Activated naive CD4-positive, alpha-beta T cell treated with anti-CD3 and anti-CD28 coated beads for 36 hours (primary cell): ENCODE data around the gene COX7A1. TPM values are rescaled to one million over a fixed set of nuclear protein-coding genes. Genes with fewer than 3 reads are reported as not detected.

Experiments used
- CTCF ChIA-PET: fragments of 350-600 bp; sonication (Branson Sonifier 250); formaldehyde crosslinking; loops from one replicate; lab custom pipeline; 2021; ENCODE audit warnings: antibody characterized with exemption; lab: Charles Lee
- DNase-seq: peaks from one replicate; pipeline ENCODE4 v3.0.0-alpha.2; 2020
- H3K27ac Mint-ChIP-seq: one replicate; pipeline ENCODE4 v1.8.0; 2021; ENCODE audit warnings: mild to moderate bottlenecking, mixed read lengths
- H3K27me3 Mint-ChIP-seq: one replicate; pipeline ENCODE4 v1.8.0; 2021; ENCODE audit warnings: low read depth, mixed read lengths
- H3K36me3 Mint-ChIP-seq: one replicate; pipeline ENCODE4 v1.8.0; 2021; ENCODE audit warnings: low read depth, mixed read lengths
- H3K4me1 Mint-ChIP-seq: one replicate; pipeline ENCODE4 v1.8.0; 2021; ENCODE audit warnings: low read depth, mixed read lengths
- H3K4me3 Mint-ChIP-seq: one replicate; pipeline ENCODE4 v1.8.0; 2021; ENCODE audit warnings: mild to moderate bottlenecking, moderate library complexity, mixed read lengths
- H3K9me3 Mint-ChIP-seq: one replicate; pipeline ENCODE4 v1.8.0; 2021; ENCODE audit warnings: mixed read lengths
- intact Hi-C: fragments of 100-400 bp; cut with micrococcal nuclease; formaldehyde crosslinking; loops from one replicate; pipeline ENCODE4 v1.15.1; 2023
- total RNA-seq, 2 experiments: library from RNA; stranded (reverse); gene quantifications; one replicate each; pipeline ENCODE4 v1.2.3, GENCODE V29; 2021

The COX7A1 gene
- total RNA-seq, 2 experiments from 2014 or later, result not detected

- no peak for DNase-seq
- Mint-ChIP-seq H3K36me3 (peaks cover 24% of the 10 kb centered on the region), H3K27ac (no peak overlapping the region), H3K27me3 (no peaks in the 10 kb centered on the region), H3K4me1 (peaks cover 17% of the 10 kb centered on the region), H3K4me3 (no peak overlapping the region), H3K9me3 (no peaks in the 10 kb centered on the region)
- CTCF ChIA-PET, result no interaction called here
- intact Hi-C loops, result loop anchor here (10.0 kb wide), 2 partner anchors 484 to 734 kb away; partner anchors contain the start of genes ZNF345 and ZNF382
These were observed 31.9 kb downstream of the COX7A1 start for GRCh38 chr19:36120092-36120983.

GRCh38 chr19:36116344-36116637, 36.0 kb downstream of the COX7A1 start:
- Mint-ChIP-seq H3K36me3 (peaks cover 27% of the 10 kb centered on the region), H3K9me3 (no peaks in the 10 kb centered on the region), H3K4me1 (peaks cover 33% of the 10 kb centered on the region), H3K27ac (peak overlapping the region; percentile 87), H3K4me3 (peak overlapping the region; percentile 99), H3K27me3 (no peaks in the 10 kb centered on the region)
- CTCF ChIA-PET, result interaction anchor here (1.2 kb wide), 1 partner anchor 12 kb away, joined by 3 read pairs; no protein-coding TSS in a partner anchor
- no peak for DNase-seq
- intact Hi-C loops, result loop anchor here (10.0 kb wide), 2 partner anchors 401 to 659 kb away; partner anchors contain the start of genes KMT2B and ZNF850

DNA sequence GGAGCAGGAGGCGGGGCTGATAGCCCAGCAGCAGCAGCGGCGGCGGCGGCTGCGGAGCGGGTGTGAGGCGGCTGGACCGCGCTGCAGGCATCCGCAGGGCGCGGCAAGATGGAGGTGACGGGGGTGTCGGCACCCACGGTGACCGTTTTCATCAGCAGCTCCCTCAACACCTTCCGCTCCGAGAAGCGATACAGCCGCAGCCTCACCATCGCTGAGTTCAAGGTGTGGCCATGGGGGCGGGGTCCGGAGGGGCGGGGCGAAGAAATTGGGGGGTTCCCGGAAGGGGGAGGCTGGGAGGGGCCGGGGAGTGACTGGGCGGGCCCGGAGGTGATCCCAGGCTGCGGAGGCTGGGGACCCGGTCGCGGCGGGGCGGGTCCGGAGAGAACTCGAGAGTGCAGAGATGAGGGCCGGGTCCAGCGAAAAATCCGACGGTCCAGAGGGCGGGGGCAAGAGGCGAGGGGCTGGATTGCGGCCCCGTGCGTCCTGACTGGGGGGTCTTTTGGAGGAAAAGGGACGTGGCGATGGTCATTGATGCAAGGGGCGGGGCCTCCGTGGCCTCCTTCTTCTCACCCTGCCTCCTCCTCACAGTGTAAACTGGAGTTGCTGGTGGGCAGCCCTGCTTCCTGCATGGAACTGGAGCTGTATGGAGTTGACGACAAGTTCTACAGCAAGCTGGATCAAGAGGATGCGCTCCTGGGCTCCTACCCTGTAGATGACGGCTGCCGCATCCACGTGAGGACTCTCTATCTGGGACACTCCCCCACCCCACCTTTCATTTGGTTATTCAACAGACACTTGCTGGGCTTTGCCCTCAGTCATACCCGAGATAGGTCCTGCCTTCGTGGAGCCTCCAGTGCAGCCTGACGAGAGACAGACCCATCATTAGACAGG, 36.5 kb downstream of the COX7A1 start, which contains the start of gene TBCB:
TSS of gene TBCB (plus strand) at position 16 of the 891 bp plus-strand sequence. CDS start at position 109, 93 bp downstream.
- H3K27ac Mint-ChIP-seq, result peak within 1 kb of the TSS; percentile 91
- no peaks in the 10 kb centered on the region for H3K27me3 Mint-ChIP-seq
- peaks cover 27% of the 10 kb centered on the region for H3K36me3 Mint-ChIP-seq
- intact Hi-C loops, result loop anchor here (1.0 to 10.0 kb wide), 11 partner anchors 13 to 659 kb away; partner anchors contain the start of genes ALKBH6, CAPNS1, KMT2B and LIN37
- DNase-seq, result peak; percentile 91
- CTCF ChIA-PET, result interaction anchor here (0.9 kb wide), 1 partner anchor 12 kb away, joined by 5 read pairs; no protein-coding TSS in a partner anchor
- peaks cover 33% of the 10 kb centered on the region for H3K4me1 Mint-ChIP-seq
- H3K4me3 Mint-ChIP-seq, result peak within 1 kb of the TSS; percentile 99
- H3K9me3 Mint-ChIP-seq, result no peaks in the 10 kb centered on the region

DNA sequence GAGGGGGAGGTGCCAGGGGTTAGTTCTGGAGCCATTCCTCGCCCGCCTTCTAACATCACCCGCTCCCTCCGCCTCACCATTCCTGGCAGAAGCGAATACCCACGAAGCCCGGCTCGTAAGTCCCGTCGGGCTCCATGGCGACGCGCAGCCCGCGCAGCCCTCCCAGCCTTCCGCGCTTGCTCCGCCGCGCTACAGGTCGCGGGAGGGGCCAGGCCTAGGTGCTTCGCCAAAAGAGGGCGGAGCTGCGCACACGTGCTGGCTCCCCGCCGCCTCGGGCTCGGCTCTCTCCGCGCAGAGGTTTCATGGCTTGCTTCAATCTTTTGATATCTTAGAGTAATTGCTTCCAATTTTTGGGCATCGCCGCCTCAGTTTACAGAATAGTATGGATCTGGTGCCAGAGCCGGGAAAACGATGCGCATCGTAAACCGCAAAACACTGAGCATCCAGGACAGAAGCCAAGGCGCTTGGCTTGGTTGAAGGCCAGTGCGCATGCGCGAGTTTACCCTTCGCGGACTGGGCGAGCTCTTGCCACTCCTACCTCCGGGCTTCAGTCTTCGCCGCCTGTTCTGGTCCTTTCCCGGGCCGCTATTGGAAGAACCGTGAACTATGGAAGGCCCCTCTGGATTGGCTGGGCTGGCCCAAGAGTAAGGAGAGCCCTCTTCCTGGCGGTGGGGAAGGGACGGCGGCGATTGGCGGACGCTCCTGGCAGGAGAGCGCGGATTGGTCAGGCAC, 37.4 kb downstream of the COX7A1 start, which contains the start of gene POLR2I:
TSS of gene POLR2I (minus strand) at position 155 of the 732 bp plus-strand sequence. CDS start at position 136, 19 bp downstream.
- DNase-seq, result peak; percentile 99
- peaks cover 22% of the 10 kb centered on the region for H3K36me3 Mint-ChIP-seq
- H3K4me3 Mint-ChIP-seq, result peak within 1 kb of the TSS; percentile 99
- peaks cover 30% of the 10 kb centered on the region for H3K4me1 Mint-ChIP-seq
- intact Hi-C loops, result loop anchor here (1.0 to 10.0 kb wide), 11 partner anchors 13 to 660 kb away; partner anchors contain the start of genes ALKBH6, CAPNS1, KMT2B and LIN37
- H3K27me3 Mint-ChIP-seq, result no peaks in the 10 kb centered on the region
- H3K9me3 Mint-ChIP-seq, result no peaks in the 10 kb centered on the region
- H3K27ac Mint-ChIP-seq, result peak within 1 kb of the TSS; percentile 91
- CTCF ChIA-PET, result interaction anchor here (0.9 kb wide), 1 partner anchor 13 kb away, joined by 5 read pairs; no protein-coding TSS in a partner anchor

DNA sequence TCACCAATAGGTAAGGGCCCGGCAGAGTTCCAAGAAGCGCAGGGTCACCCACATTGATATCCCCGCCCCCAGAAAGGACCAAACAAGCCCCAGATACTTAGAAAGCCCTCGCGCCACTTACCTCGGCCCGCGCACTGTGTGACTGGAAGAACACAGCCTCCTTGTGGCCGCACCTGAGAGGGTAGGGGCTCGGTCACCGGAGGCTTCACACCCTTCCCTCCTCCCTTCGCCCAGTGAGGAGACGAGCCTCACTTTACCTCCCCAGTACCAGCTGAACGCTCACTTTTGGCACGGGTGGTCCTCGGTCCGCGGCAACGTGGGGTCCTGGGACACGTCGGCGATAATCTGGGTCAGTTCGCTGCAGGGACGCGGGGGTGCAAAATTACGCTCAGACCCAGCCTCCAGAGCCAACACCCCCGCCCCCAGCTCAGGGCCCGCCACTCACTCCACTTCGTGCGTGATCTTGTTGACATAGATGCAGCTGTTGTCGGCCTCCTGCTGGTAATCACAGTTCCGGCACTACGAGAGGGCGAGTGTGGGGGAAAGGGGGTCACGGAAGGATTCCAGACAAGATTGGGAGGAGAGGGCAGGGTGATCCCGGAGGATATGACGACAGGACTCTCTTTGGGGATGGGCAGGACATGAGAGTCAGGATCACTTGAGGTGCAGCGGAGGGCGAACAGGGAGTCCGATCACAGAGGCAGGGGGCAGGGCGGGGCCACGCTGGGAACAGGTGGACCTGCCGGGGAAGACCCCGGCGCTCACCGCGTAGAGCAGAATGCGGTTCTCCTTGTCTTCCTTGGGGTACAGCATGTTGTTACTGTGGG, 38.1 kb downstream of the COX7A1 start:
- peak overlapping the region; percentile 99 for H3K4me3 Mint-ChIP-seq
- peak; percentile 45 for DNase-seq
- intact Hi-C loops, result loop anchor here (2.0 to 10.0 kb wide), 4 partner anchors 119 to 661 kb away; partner anchors contain the start of genes KMT2B, SDHAF1 and ZNF850
- H3K27ac Mint-ChIP-seq, result peak overlapping the region; percentile 91
- H3K4me1 Mint-ChIP-seq, result peaks cover 30% of the 10 kb centered on the region
- H3K36me3 Mint-ChIP-seq, result peaks cover 20% of the 10 kb centered on the region
- CTCF ChIA-PET, result interaction anchor here (0.6 to 1.2 kb wide), 2 partner anchors 13 to 219 kb away, joined by 3 read pairs; no protein-coding TSS in a partner anchor
- no peaks in the 10 kb centered on the region for H3K27me3 Mint-ChIP-seq
- no peaks in the 10 kb centered on the region for H3K9me3 Mint-ChIP-seq

- H3K36me3 Mint-ChIP-seq, result peaks cover 20% of the 10 kb centered on the region
- H3K9me3 Mint-ChIP-seq, result no peaks in the 10 kb centered on the region
- H3K27ac Mint-ChIP-seq, result peak overlapping the region; percentile 70
- H3K27me3 Mint-ChIP-seq, result no peaks in the 10 kb centered on the region
- H3K4me3 Mint-ChIP-seq, result peak overlapping the region; percentile 99
- CTCF ChIA-PET, result interaction anchor here (0.6 to 1.2 kb wide), 3 partner anchors 14 to 308 kb away, joined by 3 read pairs; no protein-coding TSS in a partner anchor
- no peak for DNase-seq
- intact Hi-C loops, result loop anchor here (10.0 kb wide), 2 partner anchors 399 to 661 kb away; partner anchors contain the start of genes KMT2B and ZNF850
- peaks cover 30% of the 10 kb centered on the region for H3K4me1 Mint-ChIP-seq
These were observed 38.8 kb downstream of the COX7A1 start for GRCh38 chr19:36113425-36113824.

GRCh38 chr19:36112678-36113077, 39.6 kb downstream of the COX7A1 start:
- Mint-ChIP-seq H3K4me3 (peak overlapping the region; percentile 99), H3K4me1 (peaks cover 30% of the 10 kb centered on the region), H3K27ac (no peak overlapping the region), H3K27me3 (no peaks in the 10 kb centered on the region), H3K36me3 (peaks cover 22% of the 10 kb centered on the region), H3K9me3 (no peaks in the 10 kb centered on the region)
- intact Hi-C loops, result loop anchor here (10.0 kb wide), 2 partner anchors 398 to 662 kb away; partner anchors contain the start of genes KMT2B and ZNF850
- CTCF ChIA-PET, result interaction anchor here (0.6 kb wide), 1 partner anchor 308 kb away, joined by 3 read pairs; no protein-coding TSS in a partner anchor
- no peak for DNase-seq

DNA sequence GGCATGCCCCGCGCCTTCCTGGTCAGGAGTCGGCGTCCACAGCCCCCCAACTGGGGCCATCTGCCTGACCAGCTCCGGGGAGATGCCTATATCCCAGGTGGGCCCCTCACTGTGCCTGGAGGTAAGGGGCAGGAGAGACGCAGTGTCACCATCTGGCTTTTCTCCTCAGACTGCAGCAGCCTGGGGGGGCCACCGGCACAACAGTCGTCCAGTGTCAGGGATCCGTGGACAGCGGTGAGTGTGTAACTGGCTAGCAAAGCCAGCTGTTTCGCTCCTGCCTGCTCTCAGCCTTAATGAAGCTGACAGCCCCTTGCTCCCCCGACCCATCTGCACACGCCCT, 41.1 kb downstream of the COX7A1 start:
- Mint-ChIP-seq H3K4me3 (no peak overlapping the region), H3K4me1 (peaks cover 21% of the 10 kb centered on the region), H3K27me3 (no peaks in the 10 kb centered on the region), H3K9me3 (no peaks in the 10 kb centered on the region), H3K27ac (no peak overlapping the region), H3K36me3 (peaks cover 22% of the 10 kb centered on the region)
- CTCF ChIA-PET, result interaction anchor here (1.2 kb wide), 1 partner anchor 17 kb away, joined by 3 read pairs; no protein-coding TSS in a partner anchor
- DNase-seq, result no peak
- intact Hi-C loops, result loop anchor here (10.0 kb wide), 2 partner anchors 396 to 664 kb away; partner anchors contain the start of genes KMT2B and ZNF850

DNA sequence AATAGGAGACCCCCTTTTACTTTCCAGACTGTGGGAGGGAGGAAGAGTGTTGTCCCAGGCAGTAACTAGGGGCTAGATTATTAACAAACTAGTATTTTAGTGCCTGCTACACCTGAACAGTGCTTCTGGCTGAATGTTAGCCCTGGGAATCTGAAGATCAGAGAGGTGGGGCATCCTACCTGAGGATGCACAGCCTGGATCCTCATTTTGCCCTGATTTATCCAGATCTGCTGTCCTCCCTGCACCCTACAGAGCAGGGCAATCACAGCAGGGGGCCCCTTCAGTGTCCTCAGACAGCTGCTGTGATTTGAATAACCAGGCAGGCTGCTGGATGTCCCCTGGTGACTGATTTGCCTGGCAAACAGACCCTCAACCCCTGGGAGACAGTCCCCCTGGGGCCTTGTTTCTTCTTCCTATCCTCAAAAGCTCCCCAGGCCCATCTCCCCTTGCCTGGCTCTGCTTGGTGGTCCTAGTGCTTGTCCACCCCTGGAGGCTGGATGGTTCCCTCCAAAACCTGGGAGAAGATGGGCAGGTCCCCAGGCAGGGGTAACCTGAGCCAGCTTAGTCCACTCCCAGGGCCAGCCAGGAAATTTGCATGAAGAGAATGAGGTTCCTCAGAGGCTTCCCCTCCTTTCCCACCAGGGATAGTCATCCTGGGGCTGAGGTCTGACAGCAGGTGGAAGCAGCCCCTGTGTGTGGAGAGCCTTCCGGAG, 41.6 kb downstream of the COX7A1 start, which contains the start of gene OVOL3:
TSS of gene OVOL3 (plus strand) at position 657 of the 713 bp plus-strand sequence. CDS start 60 bp downstream, outside the sequence.
- Mint-ChIP-seq H3K27ac (no peak within 1 kb of the TSS), H3K9me3 (no peaks in the 10 kb centered on the region), H3K27me3 (no peaks in the 10 kb centered on the region), H3K4me1 (peaks cover 16% of the 10 kb centered on the region), H3K36me3 (peaks cover 23% of the 10 kb centered on the region), H3K4me3 (no peak within 1 kb of the TSS)
- no peak for DNase-seq
- intact Hi-C loops, result loop anchor here (10.0 kb wide), 2 partner anchors 396 to 664 kb away; partner anchors contain the start of genes KMT2B and ZNF850
- CTCF ChIA-PET, result interaction anchor here (1.2 kb wide), 1 partner anchor 17 kb away, joined by 3 read pairs; no protein-coding TSS in a partner anchor

GRCh38 chr19:36108684-36109083, 43.6 kb downstream of the COX7A1 start:
- no peak overlapping the region for H3K4me3 Mint-ChIP-seq
- H3K27ac Mint-ChIP-seq, result no peak overlapping the region
- H3K27me3 Mint-ChIP-seq, result no peaks in the 10 kb centered on the region
- H3K9me3 Mint-ChIP-seq, result no peaks in the 10 kb centered on the region
- CTCF ChIA-PET, result no interaction called here
- DNase-seq, result no peak
- intact Hi-C loops, result no loop called here
- peaks cover 9% of the 10 kb centered on the region for H3K4me1 Mint-ChIP-seq
- H3K36me3 Mint-ChIP-seq, result peaks cover 17% of the 10 kb centered on the region
